ENCODE measurements around the gene SBF1. TPM values are rescaled to one million over a fixed set of nuclear protein-coding genes. Genes with fewer than 3 reads are reported as not detected.
"Not testable (repeated sequence)": the region's sequence is repeated elsewhere in the genome, so short reads cannot be mapped to it uniquely, and the experiment has no call there.

The SBF1 gene
- total RNA-seq, 1 donor from 2014 or later, result 115 TPM

DNA sequence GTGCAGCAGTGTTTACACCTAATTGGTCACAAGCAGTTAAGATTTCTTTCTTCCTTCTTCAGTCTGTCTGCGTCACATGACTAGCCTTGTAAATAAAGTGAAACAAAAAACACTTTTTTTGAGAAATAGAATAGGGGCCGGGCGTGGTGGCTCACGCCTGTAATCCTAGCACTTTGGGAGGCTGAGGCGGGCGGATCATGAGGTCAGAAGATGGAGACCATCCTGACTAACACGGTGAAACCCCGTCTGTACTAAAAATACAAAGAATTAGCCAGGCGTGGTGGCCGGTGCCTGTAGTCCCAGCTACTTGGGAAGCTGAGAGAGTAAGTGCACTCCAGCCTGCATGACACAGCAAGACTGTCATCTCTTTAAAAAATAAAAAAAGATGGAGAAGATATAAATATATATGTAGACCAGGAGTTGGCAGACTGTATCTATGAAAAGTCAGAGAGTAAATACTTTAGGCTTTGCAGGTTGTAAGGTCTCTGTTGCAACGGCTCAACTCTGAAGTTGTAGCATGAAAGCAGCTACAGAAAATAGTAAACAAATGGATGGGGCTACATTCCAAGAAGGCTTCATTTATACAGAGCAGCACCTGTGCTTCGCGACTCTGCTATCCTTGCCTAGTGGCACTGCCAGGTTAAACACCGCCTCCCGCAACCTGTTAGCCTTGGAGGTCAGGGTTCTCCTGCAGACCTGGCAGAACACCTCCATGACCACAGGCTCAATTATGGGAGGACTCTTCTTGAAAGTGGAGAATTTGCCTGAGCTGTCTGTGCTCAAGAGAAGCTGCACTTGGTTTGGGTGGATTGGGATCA is 75.8 kb downstream of the SBF1 start:
- H3K4me3 Mint-ChIP-seq, result no peak overlapping the region
- no peaks in the 10 kb centered on the region for H3K9me3 Mint-ChIP-seq
- no peak for DNase-seq
- peak overlapping the region; percentile 0 for H3K27ac Mint-ChIP-seq
- H3K27me3 Mint-ChIP-seq, result no peaks in the 10 kb centered on the region
- peaks cover 23% of the 10 kb centered on the region for H3K36me3 Mint-ChIP-seq (ENCODE audit: low read depth)
- H3K4me1 Mint-ChIP-seq, result peaks cover 27% of the 10 kb centered on the region
- intact Hi-C loops (cut with micrococcal nuclease), result no loop called here

GRCh38 chr22:50397371-50398060 is 77.3 kb downstream of the SBF1 start:
- H3K27me3 Mint-ChIP-seq; H3K9me3 Mint-ChIP-seq; intact Hi-C loops (cut with micrococcal nuclease); H3K4me3 Mint-ChIP-seq; DNase-seq: not testable (repeated sequence)
- H3K4me1 Mint-ChIP-seq, result peaks cover 30% of the 10 kb centered on the region
- peak overlapping the region; percentile 35 for H3K27ac Mint-ChIP-seq
- H3K36me3 Mint-ChIP-seq (ENCODE audit: low read depth), result peaks cover 27% of the 10 kb centered on the region

DNA sequence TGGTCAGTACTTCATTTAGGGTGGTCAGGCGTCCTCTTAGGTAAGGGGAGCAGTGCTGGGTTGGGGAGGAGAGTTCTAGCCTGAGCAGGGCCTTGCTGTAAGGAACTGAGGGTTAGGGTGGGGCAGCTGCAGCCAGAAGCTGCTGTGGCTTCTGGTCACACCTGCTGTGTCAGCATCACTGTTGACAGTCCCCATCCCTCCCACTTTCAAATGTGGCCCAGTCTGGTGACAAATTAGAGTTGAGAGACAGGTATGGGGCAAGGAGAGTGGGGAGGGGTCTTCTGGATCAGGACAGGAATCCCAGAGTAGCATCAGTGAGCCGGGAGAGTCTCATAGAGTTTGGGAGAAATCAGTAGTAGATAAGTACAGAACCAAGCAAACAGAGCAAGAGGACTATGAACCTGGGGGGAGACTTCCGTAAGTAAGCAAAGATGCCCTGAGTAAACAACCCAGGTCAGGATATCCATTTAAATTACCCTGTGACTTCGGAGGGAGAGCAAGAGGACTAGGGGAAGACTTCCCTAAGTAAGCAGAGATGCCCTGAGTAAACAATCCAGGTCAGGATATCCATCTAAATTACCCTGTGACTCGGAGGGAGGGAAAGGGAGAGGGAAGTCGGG is 78.0 kb downstream of the SBF1 start:
- peaks cover 30% of the 10 kb centered on the region for H3K36me3 Mint-ChIP-seq (ENCODE audit: low read depth)
- peaks cover 29% of the 10 kb centered on the region for H3K4me1 Mint-ChIP-seq
- H3K9me3 Mint-ChIP-seq, result no peaks in the 10 kb centered on the region
- no peaks in the 10 kb centered on the region for H3K27me3 Mint-ChIP-seq
- H3K4me3 Mint-ChIP-seq, result no peak overlapping the region
- intact Hi-C loops (cut with micrococcal nuclease), result no loop called here
- peak overlapping the region; percentile 35 for H3K27ac Mint-ChIP-seq
- DNase-seq, result no peak

Other genes starting within 250 kb of the SBF1 start
- gene TUBGCP6, start 230.0 kb downstream of the SBF1 start, total RNA-seq, result 51.1 and 51.7 TPM in 2 replicates
- gene HDAC10, start 223.8 kb downstream of the SBF1 start, total RNA-seq, result 62.2 and 64.6 TPM in 2 replicates
- 20.1 and 21.5 TPM in 2 replicates for gene MAPK12, start 213.4 kb downstream of the SBF1 start, total RNA-seq
- 27.8 and 29.0 TPM in 2 replicates for gene MAPK11, start 204.7 kb downstream of the SBF1 start, total RNA-seq
- 9.0 and 9.5 TPM in 2 replicates for gene PLXNB2, start 167.4 kb downstream of the SBF1 start, total RNA-seq
- 1.4 and 2.2 TPM in 2 replicates for gene DENND6B, start 148.0 kb downstream of the SBF1 start, total RNA-seq
- gene PPP6R2, start 131.7 kb downstream of the SBF1 start, total RNA-seq, result 44.0 and 44.1 TPM in 2 replicates
- 3.0 and 3.2 TPM in 2 replicates for gene ADM2, start 6.5 kb upstream of the SBF1 start, total RNA-seq
- 0.21 and 0.40 TPM in 2 replicates for gene MIOX, start 11.8 kb upstream of the SBF1 start, total RNA-seq
- gene LMF2, start 32.7 kb upstream of the SBF1 start, total RNA-seq, result 78.4 and 79.2 TPM in 2 replicates
- gene NCAPH2, start 33.2 kb upstream of the SBF1 start, total RNA-seq, result 131 and 133 TPM in 2 replicates
- gene SCO2, start 50.6 kb upstream of the SBF1 start, total RNA-seq, result 5.3 and 11.2 TPM in 2 replicates
- gene TYMP, start 55.0 kb upstream of the SBF1 start, total RNA-seq, result 62.1 and 63.0 TPM in 2 replicates
- gene KLHDC7B, start 70.9 kb upstream of the SBF1 start, total RNA-seq, result 5.3 and 6.8 TPM in 2 replicates
- gene SYCE3, start 87.9 kb upstream of the SBF1 start, total RNA-seq, result 0.69 TPM in 1 of 2 replicates, not detected in the other
- 63.1 and 71.5 TPM in 2 replicates for gene CPT1B, start 103.4 kb upstream of the SBF1 start, total RNA-seq
- gene CHKB, start 107.8 kb upstream of the SBF1 start, total RNA-seq, result 83.2 and 84.7 TPM in 2 replicates
- gene MAPK8IP2, start 125.8 kb upstream of the SBF1 start, total RNA-seq, result 0.19 TPM in 2 replicates
- 20.6 and 22.1 TPM in 2 replicates for gene ARSA, start 153.1 kb upstream of the SBF1 start, total RNA-seq
- gene SHANK3, start 197.8 kb upstream of the SBF1 start, total RNA-seq, result 0.17 and 0.21 TPM in 2 replicates

All from activated CD4-positive, alpha-beta T cell treated with anti-CD3 and anti-CD28 coated beads, Interleukin-2, amount 10 ng/mL, durations not matched to agents 24 days and 14 days (primary cell).